BLaER1 (cell line): Measurements from ENCODE around the gene PRR3.

Experiments used
- H3K27ac ChIP-seq: shearing (Covaris generic); formaldehyde crosslinking; 2 replicates; pipeline ENCODE4 v1.8.1; 2022
- H3K27me3 ChIP-seq: shearing (Covaris generic); formaldehyde crosslinking; 2 replicates; pipeline ENCODE4 v1.8.1; 2022
- H3K36me3 ChIP-seq: shearing (Covaris generic); formaldehyde crosslinking; 2 replicates; pipeline ENCODE4 v1.8.1; 2022
- H3K4me1 ChIP-seq: shearing (Covaris generic); formaldehyde crosslinking; 2 replicates; pipeline ENCODE4 v1.8.1; 2022
- H3K4me2 ChIP-seq: shearing (Covaris generic); formaldehyde crosslinking; 2 replicates; pipeline ENCODE4 v1.8.1; 2022
- H3K4me3 ChIP-seq: shearing (Covaris generic); formaldehyde crosslinking; 2 replicates; pipeline ENCODE4 v1.8.1; 2022
- H3K9ac ChIP-seq: shearing (Covaris generic); formaldehyde crosslinking; 2 replicates; pipeline ENCODE4 v1.8.1; 2022
- H3K9me3 ChIP-seq: shearing (Covaris generic); formaldehyde crosslinking; 2 replicates; pipeline ENCODE4 v1.8.1; 2022
- H4K20me1 ChIP-seq: shearing (Covaris generic); formaldehyde crosslinking; 2 replicates; pipeline ENCODE4 v1.8.1; 2022
- Cebpa-rat ChIP-seq: shearing (Covaris generic); IDR thresholded peaks from 2 replicates; pipeline ENCODE4 v1.8.1; 2022

Gene PRR3

DNA sequence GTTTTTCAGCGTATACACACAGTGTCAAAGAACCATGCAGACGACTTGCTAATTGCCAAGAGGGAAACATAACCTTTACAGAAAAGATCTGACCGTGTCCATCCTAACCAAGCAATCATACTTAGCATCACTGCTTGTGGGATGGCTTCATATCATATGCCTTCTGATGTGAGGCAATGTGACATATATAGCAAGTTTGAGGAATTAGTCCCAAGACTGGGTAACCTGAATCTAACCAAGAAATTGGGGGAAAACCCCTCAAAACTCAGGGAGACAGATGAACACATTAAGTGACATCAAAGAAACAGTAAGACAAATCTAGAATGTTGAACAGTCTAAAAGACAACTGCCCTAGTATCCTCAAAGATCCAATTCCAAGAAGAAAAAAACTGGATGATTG, 19.2 kb upstream of the PRR3 start:
- Histone ChIP-seq H3K4me1 (peaks cover 20% of the 10 kb centered on the region), H3K27me3 (no peaks in the 10 kb centered on the region), H3K9me3 (no peaks in the 10 kb centered on the region), H3K36me3 (no peaks in the 10 kb centered on the region), H3K27ac (no peak overlapping the region), H3K9ac (no peak overlapping the region), H3K4me3 (no peak overlapping the region), H3K4me2 (no peak overlapping the region), H4K20me1 (no peaks in the 10 kb centered on the region)
- TF ChIP-seq Cebpa-rat, result no peak

DNA sequence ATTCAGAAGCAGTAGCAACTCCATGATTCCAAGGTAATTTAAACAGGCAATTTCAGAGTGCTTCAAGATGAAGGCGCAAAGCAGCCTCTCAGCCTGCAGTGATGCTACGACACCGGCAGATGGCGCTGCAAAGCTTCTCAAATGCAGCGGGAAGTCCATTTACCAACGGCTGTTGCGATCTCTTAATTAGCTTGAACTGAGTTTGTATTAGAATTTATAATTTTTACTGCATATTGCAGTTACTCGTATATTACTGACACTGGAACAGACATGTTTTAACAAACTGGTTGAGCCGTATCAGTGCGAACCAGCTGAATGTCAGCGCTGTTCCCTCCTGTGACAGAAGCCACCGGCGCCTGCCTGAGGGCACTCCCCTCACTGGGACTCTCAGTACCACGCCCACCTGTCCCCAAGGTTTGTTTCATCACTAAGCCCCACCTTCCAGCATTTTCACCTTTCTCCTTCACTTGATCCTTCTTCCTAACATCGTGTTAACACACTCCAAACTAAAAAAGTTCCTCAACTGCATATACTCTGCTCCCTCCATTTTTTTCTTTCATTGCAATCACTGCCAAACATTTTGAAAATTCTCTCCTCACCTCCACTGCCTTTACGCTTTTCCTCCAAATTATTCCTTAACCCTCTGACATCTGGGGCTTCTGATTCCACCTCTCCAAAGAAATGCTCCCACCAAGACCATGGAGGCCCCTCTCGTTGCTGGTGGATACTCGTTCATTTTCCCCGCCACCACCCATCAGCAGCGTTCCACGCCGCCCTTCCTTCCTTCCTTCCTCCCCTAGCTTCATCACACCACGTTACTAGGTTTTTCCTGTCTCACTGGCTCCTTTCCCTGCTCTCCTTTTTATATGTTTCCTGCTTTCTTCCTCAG, 15.3 kb upstream of the PRR3 start:
- peak overlapping the region; percentile 62 for H3K4me3 ChIP-seq
- no peak for TF ChIP-seq Cebpa-rat
- H3K27ac ChIP-seq, result 0 out of 2 replicates have a peak overlapping the region, but pooled peaks have one; percentile 15

GRCh38 chr6:30542404-30542725, 14.7 kb upstream of the PRR3 start:
- peak overlapping the region; percentile 62 for H3K4me3 ChIP-seq
- peaks cover 27% of the 10 kb centered on the region for H3K36me3 ChIP-seq
- H4K20me1 ChIP-seq, result no peaks in the 10 kb centered on the region
- H3K4me2 ChIP-seq, result peak overlapping the region; percentile 91
- peak overlapping the region; percentile 56; the same call in 1 of the 2 replicates for H3K9ac ChIP-seq
- H3K27me3 ChIP-seq, result no peaks in the 10 kb centered on the region
- H3K9me3 ChIP-seq, result no peaks in the 10 kb centered on the region
- H3K27ac ChIP-seq, result 0 out of 2 replicates have a peak overlapping the region, but pooled peaks have one; percentile 15
- no peak for TF ChIP-seq Cebpa-rat
- peaks cover 25% of the 10 kb centered on the region for H3K4me1 ChIP-seq

More for the DNA sequence above, 15.3 kb upstream of the PRR3 start:
- Histone ChIP-seq H3K9ac (peak overlapping the region; percentile 56), H3K36me3 (peaks cover 21% of the 10 kb centered on the region), H3K9me3 (no peaks in the 10 kb centered on the region), H3K4me1 (peaks cover 25% of the 10 kb centered on the region), H3K27me3 (no peaks in the 10 kb centered on the region), H4K20me1 (no peaks in the 10 kb centered on the region), H3K4me2 (peak overlapping the region; percentile 91)

- Histone ChIP-seq H3K4me3 (no peak overlapping the region), H3K9me3 (no peaks in the 10 kb centered on the region), H3K4me1 (peaks cover 25% of the 10 kb centered on the region), H3K27me3 (no peaks in the 10 kb centered on the region), H3K27ac (no peak overlapping the region), H3K4me2 (peak overlapping the region; percentile 91), H3K36me3 (peaks cover 32% of the 10 kb centered on the region), H4K20me1 (no peaks in the 10 kb centered on the region), H3K9ac (0 out of 2 replicates have a peak overlapping the region, but pooled peaks have one; percentile 56)
- no peak for TF ChIP-seq Cebpa-rat
Measured at GRCh38 chr6:30542915-30543314, 14.2 kb upstream of the PRR3 start.

GRCh38 chr6:30543821-30544220, 13.3 kb upstream of the PRR3 start:
- H3K9ac ChIP-seq, result no peak overlapping the region
- no peaks in the 10 kb centered on the region for H3K9me3 ChIP-seq
- peaks cover 41% of the 10 kb centered on the region for H3K36me3 ChIP-seq
- no peak for TF ChIP-seq Cebpa-rat
- H3K4me1 ChIP-seq, result peaks cover 25% of the 10 kb centered on the region
- no peaks in the 10 kb centered on the region for H3K27me3 ChIP-seq
- H3K4me2 ChIP-seq, result no peak overlapping the region
- no peak overlapping the region for H3K4me3 ChIP-seq
- H3K27ac ChIP-seq, result no peak overlapping the region
- no peaks in the 10 kb centered on the region for H4K20me1 ChIP-seq

GRCh38 chr6:30544666-30545272, 12.3 kb upstream of the PRR3 start:
- H3K9me3 ChIP-seq, result no peaks in the 10 kb centered on the region
- H3K4me3 ChIP-seq, result no peak overlapping the region
- TF ChIP-seq Cebpa-rat, result no peak
- no peak overlapping the region for H3K27ac ChIP-seq
- 0 out of 2 replicates have a peak overlapping the region, but pooled peaks have one; percentile 7 for H3K4me2 ChIP-seq
- no peaks in the 10 kb centered on the region for H3K27me3 ChIP-seq
- peaks cover 51% of the 10 kb centered on the region for H3K36me3 ChIP-seq
- no peak overlapping the region for H3K9ac ChIP-seq
- H4K20me1 ChIP-seq, result no peaks in the 10 kb centered on the region
- H3K4me1 ChIP-seq, result peaks cover 25% of the 10 kb centered on the region

DNA sequence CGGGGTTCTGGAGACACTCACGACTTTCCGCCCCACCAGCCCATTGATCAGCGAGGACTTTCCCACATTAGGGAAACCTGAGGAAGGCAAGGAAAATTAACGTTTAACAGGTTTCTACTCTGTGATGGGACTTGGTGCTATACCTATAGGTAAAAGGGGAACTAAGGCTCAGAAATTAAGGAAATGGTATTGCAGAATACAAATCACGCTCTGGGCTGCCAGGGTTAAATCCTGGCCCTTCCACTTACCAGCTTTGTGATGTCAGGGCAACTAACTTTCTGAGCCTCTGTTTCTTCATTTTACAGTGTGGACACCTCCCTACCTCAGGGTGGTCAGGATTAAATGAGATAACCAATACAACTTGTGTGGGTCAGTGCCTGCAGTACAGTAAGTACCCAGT, 9.6 kb upstream of the PRR3 start:
- TF ChIP-seq Cebpa-rat, result no peak
- Histone ChIP-seq H4K20me1 (0 out of 2 replicates have a peak, but pooled peaks cover 2% of the 10 kb centered on the region), H3K4me2 (no peak overlapping the region), H3K9ac (no peak overlapping the region), H3K27ac (no peak overlapping the region), H3K4me3 (no peak overlapping the region), H3K27me3 (no peaks in the 10 kb centered on the region), H3K9me3 (no peaks in the 10 kb centered on the region), H3K4me1 (peaks cover 17% of the 10 kb centered on the region), H3K36me3 (peaks cover 78% of the 10 kb centered on the region)

- Histone ChIP-seq H3K4me3 (no peak overlapping the region), H3K27me3 (no peaks in the 10 kb centered on the region), H3K27ac (no peak overlapping the region), H4K20me1 (peaks cover 8% of the 10 kb centered on the region; the same call in 1 of the 2 replicates), H3K4me1 (peaks cover 8% of the 10 kb centered on the region), H3K4me2 (no peak overlapping the region), H3K9me3 (no peaks in the 10 kb centered on the region), H3K9ac (no peak overlapping the region), H3K36me3 (peaks cover 87% of the 10 kb centered on the region)
- TF ChIP-seq Cebpa-rat, result no peak
Measured at GRCh38 chr6:30548375-30548774, 8.7 kb upstream of the PRR3 start.

- no peak for TF ChIP-seq Cebpa-rat
- Histone ChIP-seq H3K27ac (peak overlapping the region; percentile 95; the same call in 1 of the 2 replicates), H3K4me2 (peak overlapping the region; percentile 90), H3K27me3 (no peaks in the 10 kb centered on the region), H4K20me1 (peaks cover 34% of the 10 kb centered on the region; the same call in 1 of the 2 replicates), H3K4me3 (peak overlapping the region; percentile 85; the same call in 1 of the 2 replicates), H3K4me1 (peaks cover 31% of the 10 kb centered on the region), H3K9ac (peak overlapping the region; percentile 90), H3K36me3 (peaks cover 54% of the 10 kb centered on the region), H3K9me3 (no peaks in the 10 kb centered on the region)
Measured at GRCh38 chr6:30554404-30554803, 2.7 kb upstream of the PRR3 start.
